Measurements from ENCODE around the gene CEP20.

CEP20 gene

DNA sequence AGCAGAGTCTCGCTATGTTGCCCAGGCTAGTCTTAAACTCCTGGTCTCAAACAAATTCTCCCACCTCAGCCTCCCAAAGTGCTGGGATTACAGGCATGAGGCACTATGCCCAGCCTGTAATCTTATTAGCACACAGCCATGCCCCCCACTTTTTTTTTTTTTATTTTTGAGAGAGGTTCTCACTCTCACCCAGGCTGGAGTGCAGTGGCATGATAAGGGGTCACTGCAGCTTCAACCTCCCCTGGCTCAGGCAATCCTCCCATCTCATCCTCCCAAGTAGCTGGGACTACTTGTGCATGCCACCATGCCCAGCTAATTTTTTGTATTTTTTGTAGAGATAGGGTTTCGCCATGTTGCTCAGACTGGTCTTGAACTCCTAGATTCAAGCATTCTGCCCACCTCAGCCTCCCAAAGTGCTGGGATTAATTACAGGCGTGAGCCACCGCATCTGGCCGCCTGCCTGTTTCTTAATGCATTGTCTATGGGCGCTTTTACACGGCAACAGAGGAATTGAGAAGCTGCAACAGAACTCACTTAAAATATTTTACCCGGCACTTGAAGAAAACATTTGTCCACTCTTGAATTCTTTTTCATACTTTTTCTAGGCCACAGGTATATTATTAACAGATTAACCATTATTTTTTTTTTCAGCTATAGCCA lies 8.8 kb upstream of the CEP20 start:
- no peak for DNase-seq

DNA sequence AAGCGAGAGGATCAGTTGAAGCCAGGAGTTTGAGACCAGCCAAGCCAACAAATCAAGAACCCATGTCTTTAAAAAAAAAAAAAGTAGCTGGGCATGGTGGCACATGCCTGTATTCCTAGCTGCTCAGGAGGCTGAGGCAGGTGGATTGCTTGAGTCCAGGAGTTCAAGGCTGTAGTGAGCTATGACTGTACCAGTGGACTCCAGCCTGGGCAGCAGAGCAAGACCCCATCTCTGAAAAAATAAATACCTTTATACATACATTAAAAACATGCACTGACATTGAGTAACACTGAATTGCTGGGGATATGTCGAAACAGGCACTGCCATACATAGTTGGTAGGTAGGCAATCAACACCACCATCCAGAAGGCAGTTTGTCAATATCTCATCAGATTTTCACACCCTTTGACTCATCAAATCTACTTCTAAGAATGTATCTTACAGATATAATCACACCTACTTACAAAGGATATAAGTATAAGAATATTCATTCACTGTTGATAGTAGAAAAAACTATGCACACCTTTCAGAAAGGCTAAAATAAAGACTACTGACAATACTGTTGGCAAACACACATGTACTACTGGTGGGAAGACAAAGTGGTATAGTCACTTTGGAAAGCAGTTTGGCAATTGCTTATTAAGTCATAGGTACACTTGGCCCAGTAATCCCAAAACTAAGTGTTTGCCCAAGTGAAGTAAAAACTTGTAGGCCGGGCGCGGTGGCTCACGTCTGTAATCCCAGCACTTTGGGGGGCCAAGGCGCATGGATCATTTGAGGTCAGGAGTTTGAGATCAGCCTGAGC lies 6.4 kb upstream of the CEP20 start:
- no peak for DNase-seq

DNA sequence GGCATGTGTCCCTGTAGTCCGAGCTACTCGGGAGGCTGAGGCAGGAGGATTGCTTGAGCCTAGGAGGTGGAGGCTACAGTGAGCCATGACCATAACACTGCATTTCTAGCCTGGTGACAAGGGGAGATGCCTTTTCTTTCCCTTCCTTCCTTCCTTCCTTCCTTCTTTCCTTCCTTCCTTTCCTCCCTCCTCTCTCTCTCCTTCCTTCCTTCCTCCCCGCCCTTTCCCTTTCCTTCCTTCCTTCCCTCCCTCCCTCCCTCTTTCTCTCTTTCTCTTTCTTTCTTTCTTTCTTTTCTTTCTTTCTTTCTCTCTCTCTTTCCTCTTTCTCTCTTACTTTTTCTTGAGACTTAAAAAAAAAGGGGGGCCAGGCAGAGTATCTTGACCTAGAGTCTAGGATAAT lies 3.1 kb upstream of the CEP20 start:
- no peak for DNase-seq

DNA sequence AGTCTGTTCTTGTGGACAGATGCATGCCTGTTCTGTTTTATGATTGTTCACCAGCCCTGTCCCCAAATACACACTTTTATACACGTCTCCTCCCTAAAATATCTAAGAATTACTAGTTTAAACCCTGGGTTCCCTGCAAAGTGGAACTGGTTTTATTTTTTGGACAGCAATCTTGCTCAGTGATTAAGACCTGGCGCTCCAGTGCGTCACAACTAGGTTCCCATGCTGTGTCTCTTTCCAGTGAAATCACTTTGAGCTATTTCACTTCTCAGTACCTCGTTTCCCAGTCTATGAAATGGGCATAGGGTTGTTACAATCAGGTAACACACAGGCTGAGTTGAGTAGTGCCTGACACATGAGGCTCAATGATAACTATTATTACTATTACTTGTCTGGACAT lies 1.1 kb downstream of the CEP20 start:
- no peak for DNase-seq

DNA sequence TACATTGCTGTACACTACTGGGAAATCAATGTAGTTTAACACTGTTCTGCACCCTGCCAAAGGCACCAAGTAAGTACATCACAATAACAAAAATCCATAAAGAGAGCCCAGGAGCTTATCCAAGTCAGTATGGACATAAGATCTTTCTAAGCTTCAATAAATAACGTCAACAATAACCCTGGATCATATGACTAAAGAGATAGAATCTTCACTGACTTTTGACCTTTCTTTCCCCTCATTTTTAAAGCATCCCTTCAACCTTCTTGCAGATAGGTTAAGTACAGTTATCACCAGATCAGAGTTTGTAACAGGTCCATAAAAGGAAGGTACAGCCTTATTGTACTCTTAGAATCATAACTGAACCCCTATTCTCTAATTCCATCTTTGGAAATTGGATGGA lies 2.3 kb downstream of the CEP20 start:
- no peak for DNase-seq

DNA sequence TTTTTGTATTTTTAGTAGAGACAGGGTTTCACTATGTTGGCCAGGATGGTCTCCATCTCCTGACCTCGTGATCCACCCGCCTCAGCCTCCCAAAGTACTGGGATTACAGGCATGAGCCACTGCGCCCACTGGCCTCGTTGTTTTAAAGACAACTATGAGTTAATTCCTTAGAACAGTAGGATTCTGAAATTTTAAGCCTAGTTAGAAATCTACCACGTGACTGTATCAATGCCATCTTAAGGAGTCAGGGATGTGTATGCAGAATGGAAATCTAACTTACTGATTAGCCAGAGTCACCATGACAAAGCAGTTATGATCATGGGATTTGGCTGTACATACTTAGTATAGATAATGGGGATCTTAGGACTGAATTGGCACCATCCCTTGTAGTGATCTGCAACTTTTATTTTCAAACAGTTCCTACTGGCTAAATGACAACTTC lies 2.8 kb downstream of the CEP20 start:
- DNase-seq: no peak

DNA sequence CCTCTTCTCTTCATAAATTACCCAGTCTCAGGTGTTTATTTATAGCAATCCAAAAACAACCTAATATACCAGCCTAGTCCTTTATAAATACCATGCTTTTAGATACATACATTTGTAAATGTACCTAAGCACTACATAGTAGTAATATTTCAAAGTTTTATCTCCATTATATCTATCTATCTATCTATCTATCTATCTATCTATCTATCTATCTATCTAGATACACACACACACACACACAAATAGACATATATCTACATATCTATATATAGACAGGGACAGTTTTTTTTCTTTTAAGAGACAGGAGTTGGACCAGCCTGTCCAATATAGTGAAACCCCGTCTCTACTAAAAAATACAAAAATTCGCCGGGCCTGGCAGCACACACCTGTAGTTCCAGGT lies 5.8 kb downstream of the CEP20 start:
- no peak for DNase-seq

DNA sequence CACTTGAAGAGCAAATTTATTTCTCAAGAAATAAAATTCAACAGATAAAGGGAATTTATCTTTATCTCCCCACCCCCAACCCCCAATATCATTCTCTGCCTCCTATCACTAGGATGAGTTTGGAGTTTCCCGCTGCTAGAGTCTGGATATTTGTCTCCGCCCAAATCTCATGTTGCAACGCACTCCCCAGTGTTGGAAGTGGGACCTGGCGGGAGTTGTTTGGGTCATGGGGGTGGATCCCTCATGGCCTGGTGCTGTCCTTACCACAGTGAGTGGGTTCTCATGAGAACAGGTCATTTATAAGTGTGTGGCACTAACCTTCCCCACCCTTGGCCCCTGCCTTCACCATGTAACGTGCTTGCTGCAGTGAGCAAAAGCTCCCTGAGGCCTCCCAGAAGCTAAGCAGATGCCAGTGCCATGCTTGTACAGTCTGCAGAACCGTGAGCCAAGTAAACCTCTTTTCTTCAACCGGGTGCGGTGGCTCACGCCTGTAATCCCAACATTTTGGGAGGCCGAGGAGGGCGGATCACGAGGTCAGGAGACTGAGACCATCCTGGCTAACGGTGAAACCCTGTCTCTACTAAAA lies 6.5 kb downstream of the CEP20 start:
- DNase-seq: no peak

DNA sequence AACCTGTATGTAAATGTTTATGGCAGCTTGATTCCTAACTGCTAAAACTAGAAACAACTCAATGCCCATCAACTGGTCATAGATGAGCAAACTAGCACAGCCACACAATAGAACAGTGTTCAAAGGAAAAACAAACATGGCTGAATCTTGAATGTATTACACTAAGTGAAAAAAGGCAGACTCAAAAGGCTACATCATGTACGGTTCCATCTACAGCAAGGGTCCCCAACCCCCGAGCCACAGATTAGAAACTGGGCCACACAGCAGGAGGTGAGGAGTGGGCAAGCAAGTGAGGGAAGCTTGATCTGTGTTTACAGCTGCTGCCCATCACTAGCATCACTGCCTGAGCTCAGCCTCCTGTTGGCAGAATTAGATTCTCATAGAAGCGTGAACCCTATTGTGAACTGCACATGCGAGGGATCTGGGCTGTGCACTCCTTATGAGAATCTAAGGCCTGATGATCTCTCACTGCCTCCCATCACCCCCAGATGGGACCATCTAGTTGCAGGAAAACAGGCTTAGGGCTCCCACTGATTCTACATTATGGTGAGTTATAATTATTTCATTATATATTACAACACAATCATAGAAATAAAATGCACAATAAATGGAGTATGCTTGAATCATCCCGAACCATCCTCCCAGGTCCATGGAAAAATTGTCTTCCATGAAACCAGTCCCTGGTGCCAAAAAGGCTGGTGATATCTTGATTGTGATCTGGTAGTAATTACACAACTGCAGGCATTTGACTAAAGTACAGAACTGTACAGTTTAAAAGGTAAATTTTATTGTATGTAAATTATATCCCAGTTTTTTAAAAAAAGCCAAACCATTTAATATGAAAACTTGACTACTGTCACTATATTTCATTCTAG lies 7.7 kb downstream of the CEP20 start:
- no peak for DNase-seq

DNA sequence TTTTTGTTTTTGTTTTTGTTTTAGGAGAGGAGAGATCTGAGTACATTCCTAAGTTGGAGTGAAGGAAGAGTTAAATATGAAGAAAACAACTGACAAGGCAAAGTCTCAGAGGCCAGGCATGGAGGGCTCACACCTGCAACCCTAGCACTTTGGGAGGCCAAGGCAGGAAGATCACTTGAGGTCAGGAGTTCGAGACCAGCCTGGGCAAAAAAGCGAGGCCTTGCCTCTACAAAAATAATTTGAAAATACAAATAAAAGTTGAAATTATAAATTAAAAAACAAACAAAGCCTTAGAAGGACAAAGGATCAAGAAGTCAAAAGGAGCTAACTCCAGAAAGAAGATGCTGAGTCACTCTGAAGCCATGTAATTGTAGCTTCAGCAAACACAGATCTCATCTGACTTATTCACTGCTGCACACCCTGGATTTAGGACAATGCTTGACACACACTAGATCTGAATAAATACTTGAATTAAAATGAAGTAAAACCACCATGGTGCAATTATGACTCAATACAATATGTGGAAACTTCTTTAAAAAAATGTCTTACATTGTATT lies 9.1 kb downstream of the CEP20 start:
- DNase-seq: no peak

DNA sequence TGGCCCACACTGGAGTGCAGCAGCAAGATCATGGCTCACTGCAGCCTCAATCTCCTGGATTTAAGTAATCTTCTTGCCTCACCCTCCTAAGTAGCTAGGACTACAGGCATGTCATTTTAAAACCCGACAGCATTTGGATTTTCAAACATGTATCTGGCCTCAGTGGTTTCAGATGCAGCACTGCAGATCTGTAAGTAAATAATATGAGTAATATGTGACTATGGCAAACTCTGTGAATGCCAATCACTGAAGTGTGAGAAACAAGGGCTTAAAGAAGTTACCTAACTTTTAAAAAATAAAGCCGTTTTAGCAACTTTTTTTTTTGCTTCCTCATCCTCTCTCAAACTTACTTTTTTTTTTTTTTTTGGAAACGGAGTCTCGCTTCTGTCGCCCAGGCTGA lies 11.9 kb downstream of the CEP20 start:
- no peak for DNase-seq

DNA sequence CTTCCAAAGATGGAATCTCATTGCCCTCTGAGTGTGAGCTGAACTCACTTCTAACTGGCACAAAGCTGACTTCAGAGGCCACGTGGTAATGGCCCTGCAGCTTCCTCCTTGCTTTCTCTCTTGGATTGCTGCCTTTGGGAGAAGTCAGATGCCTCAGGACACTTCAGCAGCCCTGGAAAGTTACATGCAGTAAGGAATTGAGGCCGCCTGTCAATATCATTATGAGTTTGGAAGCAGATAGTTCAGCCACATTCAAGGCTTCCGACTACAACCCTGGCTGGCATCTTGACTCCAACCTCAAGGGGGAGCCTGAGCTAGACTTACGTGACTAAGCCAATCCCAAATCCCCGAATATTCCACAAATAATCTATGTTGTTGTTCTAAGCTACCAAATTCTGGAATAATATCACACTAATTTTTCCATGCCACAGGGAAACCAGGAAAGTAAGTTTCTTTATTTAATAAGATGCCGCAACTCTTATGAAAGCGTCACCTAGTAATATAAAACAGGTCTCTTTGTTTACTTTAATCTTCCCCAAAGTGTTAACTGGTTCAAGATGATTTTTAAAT lies 13.6 kb downstream of the CEP20 start:
- no peak for DNase-seq

DNA sequence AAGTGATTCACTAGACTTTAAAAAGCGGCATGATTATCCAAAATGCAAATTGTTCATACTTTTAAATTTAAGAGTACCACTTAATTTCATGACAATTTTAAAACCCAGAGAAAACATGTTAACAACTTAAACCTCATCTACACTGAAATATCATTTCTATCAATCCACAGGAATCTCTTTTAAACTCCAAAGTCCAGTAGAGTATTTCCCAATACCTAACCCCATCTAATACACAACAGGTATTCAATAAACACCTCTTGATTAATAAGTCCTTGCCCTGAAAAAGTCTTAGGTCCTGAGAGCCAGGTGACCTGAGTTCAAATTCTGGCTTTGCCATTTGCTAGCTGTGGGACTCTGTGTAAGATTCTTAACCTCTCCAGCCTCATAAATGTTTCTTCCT lies 14.7 kb downstream of the CEP20 start:
- DNase-seq: no peak

DNA sequence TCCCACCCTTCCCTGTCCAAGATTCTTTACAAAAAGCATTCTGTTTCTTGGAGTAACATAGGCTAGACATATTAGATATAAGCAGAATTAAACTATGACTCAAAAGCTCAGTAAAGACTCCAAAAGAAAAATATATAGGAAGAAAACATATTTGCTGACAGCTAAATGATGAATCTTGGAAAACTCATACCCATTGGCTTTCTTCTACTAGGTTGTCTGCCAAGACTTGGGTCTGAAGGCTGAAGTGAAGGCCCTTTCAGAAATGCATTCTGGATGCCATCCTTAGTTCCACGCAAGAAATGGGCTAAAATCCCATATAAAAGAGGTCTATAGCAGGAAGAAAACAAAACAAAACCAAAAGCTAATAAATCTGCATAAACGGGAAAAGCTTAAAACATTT lies 15.1 kb downstream of the CEP20 start:
- DNase-seq: no peak

DNA sequence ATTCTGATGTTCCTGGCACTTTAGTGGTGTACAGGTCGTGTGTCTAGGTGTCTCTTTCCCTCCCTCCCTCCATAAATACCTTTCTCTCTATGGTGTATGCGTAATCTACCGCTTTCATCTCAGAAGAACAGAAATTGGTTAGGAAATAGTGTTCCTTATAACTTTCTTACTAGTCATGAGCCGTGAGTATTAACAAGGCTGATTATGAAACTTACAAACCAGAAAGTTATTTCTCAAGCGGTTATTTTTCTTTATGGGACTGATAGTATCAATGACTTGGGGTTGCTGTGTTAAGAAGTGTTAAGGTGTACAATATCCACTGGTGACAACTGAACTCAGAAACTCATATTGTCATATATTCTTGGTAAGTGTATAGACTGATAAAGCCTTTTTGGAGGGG lies 18.4 kb downstream of the CEP20 start:
- no peak for DNase-seq

DNA sequence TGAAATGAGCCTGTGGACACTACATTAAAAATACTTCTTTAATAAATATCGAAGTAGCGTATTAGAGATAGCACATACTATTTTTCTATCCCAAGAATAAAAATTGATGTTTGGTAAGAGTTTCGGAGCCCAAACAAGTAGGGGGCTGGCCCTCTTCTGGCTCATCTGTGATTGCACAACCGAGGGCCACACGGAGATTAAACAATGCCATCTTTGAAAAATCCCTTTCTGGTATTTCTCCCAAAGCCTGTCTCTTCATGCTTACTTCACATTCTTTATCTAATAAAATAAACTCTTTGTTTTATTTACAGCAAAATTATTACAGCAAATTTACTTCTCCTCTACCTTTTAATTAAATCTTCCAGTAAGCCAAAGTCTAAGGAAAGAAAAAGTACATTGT lies 22.0 kb downstream of the CEP20 start:
- no peak for DNase-seq

DNA sequence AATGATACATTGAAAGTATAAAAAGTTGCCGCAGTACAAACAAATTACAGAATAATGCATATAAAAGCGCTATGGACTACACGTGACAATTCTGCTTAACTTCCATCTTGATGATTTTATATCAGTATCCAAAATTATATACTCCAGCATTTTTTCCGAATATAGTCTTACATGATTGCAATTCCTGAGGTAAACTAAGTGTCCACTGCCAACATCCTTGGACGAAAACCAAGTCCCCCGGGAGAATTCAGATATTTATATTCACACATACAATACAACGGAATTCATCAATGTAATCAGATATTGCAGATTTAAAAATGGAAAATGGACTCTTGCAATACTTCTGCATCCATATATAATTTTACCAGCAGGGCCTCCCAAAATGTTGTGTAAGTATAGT lies 22.7 kb downstream of the CEP20 start:
- DNase-seq: no peak

DNA sequence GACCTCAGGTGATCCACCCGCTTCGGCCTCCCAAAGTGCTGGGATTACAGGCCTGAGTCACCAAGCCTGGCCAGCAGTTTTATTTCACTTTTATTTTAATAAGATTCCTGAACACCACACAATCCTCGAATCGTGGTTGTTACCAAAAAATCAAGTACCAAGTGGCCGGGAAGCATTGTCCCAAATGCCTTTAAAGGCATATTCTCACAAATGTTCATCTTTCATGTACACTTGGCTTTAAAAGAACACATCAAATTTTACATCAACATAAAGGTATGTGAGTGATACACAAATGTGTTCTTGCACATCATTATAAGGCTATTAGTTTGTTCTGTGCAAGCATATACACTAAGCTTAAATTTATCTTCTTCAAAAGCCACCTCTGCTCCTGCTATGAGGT lies 23.5 kb downstream of the CEP20 start:
- DNase-seq: no peak

DNA sequence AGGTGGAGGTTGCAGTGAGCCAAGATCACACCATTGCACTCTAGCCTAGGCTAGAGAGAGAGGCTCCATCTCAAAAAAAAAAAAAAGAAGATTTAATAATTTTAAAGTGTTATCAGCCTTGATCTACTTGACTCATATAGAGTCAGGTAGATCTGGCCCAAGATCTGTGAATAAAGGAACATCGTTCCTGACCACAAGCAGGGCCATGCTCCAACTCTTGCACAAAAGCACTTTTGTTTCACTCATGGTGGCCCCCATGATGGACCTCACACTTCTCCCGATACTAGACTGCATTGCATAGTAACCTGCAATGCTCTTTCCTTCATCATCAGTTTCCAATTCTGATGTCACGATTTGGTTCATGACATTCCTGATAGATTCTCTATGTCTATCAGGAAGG lies 26.4 kb downstream of the CEP20 start:
- no peak for DNase-seq

DNA sequence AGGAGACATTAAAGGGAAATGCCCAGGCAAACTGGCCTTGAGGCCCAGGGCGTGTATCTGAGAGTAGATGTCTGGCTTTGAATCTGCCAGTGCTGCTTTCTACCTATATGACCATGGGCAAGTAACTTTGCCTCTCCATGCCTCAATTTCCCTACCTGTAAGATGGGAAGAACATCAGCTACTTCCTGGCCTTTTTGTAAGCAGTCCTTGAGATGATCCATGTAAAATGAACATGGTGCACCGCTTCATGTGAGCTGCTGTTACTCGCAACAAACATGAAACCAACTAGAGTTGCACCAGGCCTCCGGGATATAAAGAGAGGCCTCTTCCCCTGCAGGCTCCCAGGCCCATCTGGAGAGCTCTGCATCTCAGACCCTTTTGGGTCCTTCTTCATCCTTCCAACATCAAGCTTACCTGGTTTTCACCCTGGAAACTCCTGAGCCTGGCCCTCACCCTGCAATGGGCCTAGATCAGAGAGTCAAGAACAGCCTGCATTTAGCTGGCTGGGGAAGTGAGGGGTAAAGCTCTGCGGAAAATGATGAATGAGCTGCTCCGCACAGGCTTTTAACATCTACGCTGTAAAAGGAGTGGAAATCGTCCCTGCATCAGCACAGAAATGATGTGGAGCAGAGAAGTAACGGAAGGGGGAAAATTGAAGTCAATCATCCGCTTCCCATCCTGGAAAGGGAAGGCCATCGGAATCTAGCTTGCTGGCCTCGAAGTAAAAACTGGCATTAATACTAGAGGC lies 29.3 kb downstream of the CEP20 start:
- DNase-seq: no peak

DNA sequence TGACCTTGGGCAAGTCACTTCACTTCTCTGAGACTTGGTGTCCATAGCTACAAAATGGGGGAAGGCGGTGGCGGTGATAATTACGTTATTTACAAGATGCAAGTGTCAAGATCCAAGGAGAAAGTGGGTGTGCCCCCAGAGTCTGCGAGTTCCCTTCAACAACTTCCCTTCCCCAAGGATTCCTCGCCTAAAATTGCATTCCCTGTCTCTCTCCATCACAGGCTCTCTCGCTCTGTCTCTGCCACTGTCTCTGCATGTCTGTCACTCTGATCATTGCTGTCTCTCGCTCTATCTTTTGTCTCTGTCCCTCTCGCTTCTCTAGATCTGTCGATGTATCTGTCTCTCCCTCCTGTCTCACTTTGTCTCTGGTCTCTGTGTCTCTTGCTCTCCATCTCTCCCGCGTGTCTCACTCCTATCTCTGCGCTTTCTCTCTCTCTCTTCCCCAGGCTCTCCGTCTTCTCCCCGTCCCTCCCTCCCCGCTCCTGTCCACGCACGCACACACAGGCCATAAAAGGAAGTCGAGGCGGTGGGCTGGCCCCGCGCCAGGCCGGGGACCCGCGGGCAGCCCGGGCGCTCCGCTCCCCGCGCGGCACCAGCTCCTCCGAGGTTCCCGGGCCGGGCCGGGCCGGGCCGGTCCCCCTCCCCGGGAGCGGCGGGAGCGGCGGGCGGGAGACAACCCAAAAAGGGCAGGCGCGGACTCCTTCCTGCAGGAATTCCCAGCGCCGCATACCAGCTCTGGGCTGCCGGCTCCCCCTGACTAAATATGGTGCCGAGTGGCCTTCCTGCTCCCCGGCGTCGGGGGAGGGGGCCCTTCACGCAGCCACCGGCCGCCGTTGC lies 30.5 kb downstream of the CEP20 start:
- no peak for DNase-seq

Measured in stimulated activated naive CD4-positive, alpha-beta T cell treated with Interleukin-2 at 50 U/mL for 16 hours (primary cell).